GM12878 (cell line): Measurements from ENCODE around the gene NLRC5. TPM values are rescaled to one million over a fixed set of nuclear protein-coding genes. Genes with fewer than 3 reads are reported as not detected.

Source experiments
- ATAC-seq: fragments of 200-7000 bp; cut with Tn5 transposase; 3 replicates; pipeline ENCODE4 v1.9.1; 2020; ENCODE audit warnings: mild to moderate bottlenecking, moderate library complexity
- BruUV-seq: library from RNA; stranded (reverse); fragments of 400-500 nt; replicated peaks from 2 replicates; lab custom pipeline; 2021; lab: Mats Ljungman, UMichigan
- CTCF ChIA-PET: fragments of 300-600 bp; sonication (Branson Sonifier 250); formaldehyde crosslinking; extraction: SDS; loops from one replicate; lab custom pipeline; 2021; ENCODE audit warnings: inconsistent platforms; lab: Yijun Ruan, JAX
- POLR2A ChIA-PET: fragments of 350-600 bp; formaldehyde crosslinking; extraction: SDS; loops from one replicate; lab custom pipeline; 2021; ENCODE audit warnings: inconsistent platforms; lab: Charles Lee
- RAD21 ChIA-PET: fragments of 300-600 bp; sonication (Branson Sonifier 250); formaldehyde crosslinking; loops from one replicate; lab custom pipeline; 2023; ENCODE audit warnings: antibody characterized with exemption; ENCODE audit not compliant: unreplicated experiment; lab: Charles Lee
- SMC1A ChIA-PET: fragments of 300-600 bp; sonication (Branson Sonifier 250); formaldehyde crosslinking; loops from one replicate; lab custom pipeline; 2023; ENCODE audit not compliant: unreplicated experiment, uncharacterized antibody; lab: Charles Lee
- DNase-seq: peaks from one replicate; pipeline ENCODE4 v3.0.0-alpha.2; 2011; ENCODE audit warnings: low read depth, low spot score
- FAIRE-seq: peaks from 3 replicates; lab custom pipeline; 2011; peaks lifted over from hg19 to GRCh38; lab: Jason Lieb, UNC
- H2AFZ ChIP-seq: 2 replicates; pipeline ENCODE4 v1.6.0; 2011; ENCODE audit warnings: low read depth, low read length, control low read depth; ENCODE audit not compliant: control insufficient read depth
- H3K27ac ChIP-seq: 2 replicates; pipeline ENCODE4 v1.5.1; 2011; ENCODE audit warnings: control low read depth; ENCODE audit not compliant: control insufficient read depth, insufficient read depth
- H3K27me3 ChIP-seq, 2 experiments: replicated peaks in 1 of 2; 2 replicates each; pipeline versions ENCODE4 v1.6.0 to v1.6.1; 2011; ENCODE audit warnings: low read length in 1 of 2; ENCODE audit not compliant: control insufficient read depth in 2 of 2, insufficient read depth in 2 of 2
- H3K36me3 ChIP-seq, 2 experiments: 2 replicates each; pipeline ENCODE4 v1.5.1; 2011; ENCODE audit warnings: low read length in 1 of 2; ENCODE audit not compliant: control insufficient read depth in 2 of 2, insufficient read depth in 2 of 2
- H3K4me1 ChIP-seq: 2 replicates; pipeline ENCODE4 v1.6.1; 2011; ENCODE audit warnings: mild to moderate bottlenecking, low read length, moderate library complexity, mixed read lengths; ENCODE audit not compliant: control insufficient read depth, insufficient read depth
- H3K4me2 ChIP-seq: 2 replicates; pipeline ENCODE4 v1.6.0; 2011; ENCODE audit warnings: control low read depth; ENCODE audit not compliant: control insufficient read depth, insufficient read depth
- H3K4me3 ChIP-seq: fragments of 200-600 bp; sonication (generic); 2 replicates; pipeline ENCODE4 v1.5.1; 2016
- H3K79me2 ChIP-seq: 2 replicates; pipeline ENCODE4 v1.6.0; 2011; ENCODE audit warnings: low read length; ENCODE audit not compliant: control insufficient read depth, insufficient read depth
- H3K9ac ChIP-seq: 2 replicates; pipeline ENCODE4 v1.8.0; 2011; ENCODE audit warnings: low read length, control low read depth, mixed read lengths; ENCODE audit not compliant: control insufficient read depth, insufficient read depth
- H3K9me3 ChIP-seq: replicated peaks from 3 replicates; pipeline ENCODE4 v1.5.1; 2011; ENCODE audit warnings: mild to moderate bottlenecking, low read length; ENCODE audit not compliant: control insufficient read depth, insufficient read depth
- H4K20me1 ChIP-seq: 2 replicates; pipeline ENCODE4 v1.6.0; 2011; ENCODE audit not compliant: control insufficient read depth, insufficient read depth
- KAT2A ChIP-seq: conservative IDR thresholded peaks from 2 replicates; pipeline ENCODE4 v1.6.1; 2011; ENCODE audit warnings: low read depth, low read length; ENCODE audit not compliant: control insufficient read depth
- KLF5 ChIP-seq: fragments of 450-650 bp; IDR thresholded peaks from 2 replicates; pipeline ENCODE4 v1.6.1; 2014; ENCODE audit warnings: mild to moderate bottlenecking; ENCODE audit not compliant: partially characterized antibody
- MXI1 ChIP-seq: fragments of 150-350 bp; IDR thresholded peaks from 2 replicates; pipeline ENCODE4 v1.6.1; 2011; ENCODE audit warnings: low read depth, mild to moderate bottlenecking, inconsistent platforms, low read length, improper control_type of control experiment
- SP1 ChIP-seq: IDR thresholded peaks from one replicate; pipeline ENCODE4 v1.6.1; 2011; ENCODE audit warnings: low read depth, low read length
- ZBTB40 ChIP-seq: fragments of 450-650 bp; IDR thresholded peaks from 2 replicates; pipeline ENCODE4 v1.6.1; 2016; ENCODE audit warnings: mild to moderate bottlenecking, moderate library complexity, borderline replicate concordance
- WGBS: methylation state at CpG from one replicate; pipeline ENCODE4 v1.1.6; 2016; ENCODE audit warnings: low lambda C conversion rate; ENCODE audit not compliant: insufficient replicate concordance, insufficient coverage; ENCODE audit errors: missing lambda C conversion rate; 5-methylcytosine and 5-hydroxymethylcytosine counted together
- in situ Hi-C: fragments of 300-500 bp; cut with MboI; formaldehyde crosslinking; loops from 9 replicates; pipeline ENCODE4 v1.14.3; 2018; ENCODE audit warnings: mixed read lengths
- intact Hi-C: fragments of 100-400 bp; cut with micrococcal nuclease; formaldehyde crosslinking; loops from one replicate; pipeline ENCODE4 v1.14.2; 2022; ENCODE audit not compliant: unreplicated experiment
- polyA plus RNA-seq, 11 experiments: library from polyadenylated mRNA; depleted of rRNA in 4 of 11; unstranded in 6 of 11; stranded (reverse) in 5 of 11; fragments of >200 nt; fragmentation: Nextera tagmentation in 4 of 11; fragmentation: Illumina TruSeq in 1 of 11; extraction: Ambion mirVana in 4 of 11; extraction: Trizol in 1 of 11; gene quantifications; 1 replicate in 1 of 11; 2 replicates in 10 of 11; pipeline versions ENCODE4 v1.2.1 to v1.2.3, GENCODE V29; 2011 to 2016; ENCODE audit warnings: inconsistent platforms in 2 of 11, missing spikeins in 2 of 11, low read depth in 1 of 11
- total RNA-seq, 4 experiments: library from RNA; depleted of rRNA in 3 of 4; stranded (reverse); fragments of >200 nt in 3 of 4; fragmentation: Illumina TruSeq in 1 of 4; extraction: Trizol in 1 of 4; gene quantifications; 2 replicates each; pipeline versions ENCODE4 v1.2.1 to v1.2.3, GENCODE V29; 2013 to 2021
- TF ChIP-seq, protein P1 (sequence below): IDR thresholded peaks from 2 replicates; pipeline ENCODE4 v1.6.1; 2012; ENCODE audit warnings: low read length, inconsistent platforms
- TF ChIP-seq, protein P2 (sequence below): fragments of 450-650 bp; formaldehyde crosslinking; IDR thresholded peaks from 2 replicates; pipeline ENCODE4 v1.4.0; 2020; ENCODE audit warnings: mild to moderate bottlenecking, moderate library complexity
- TF ChIP-seq, protein P3 (sequence below): IDR thresholded peaks from 2 replicates; pipeline ENCODE4 v1.6.1; 2012; ENCODE audit warnings: low read depth, low read length, improper control_type of control experiment

NLRC5 gene
- total and polyA plus RNA-seq, 10 of the 15 experiments (the other 5 are each of a cell fraction or from before 2014, with no cell fraction given) = 13.1 to 105 (median 57.3) TPM

GRCh38 chr16:56977216-56977615 is 12.1 kb upstream of the NLRC5 start (continued):
- no peak for TF ChIP-seq KLF5
- TF ChIP-seq, protein P1, sequence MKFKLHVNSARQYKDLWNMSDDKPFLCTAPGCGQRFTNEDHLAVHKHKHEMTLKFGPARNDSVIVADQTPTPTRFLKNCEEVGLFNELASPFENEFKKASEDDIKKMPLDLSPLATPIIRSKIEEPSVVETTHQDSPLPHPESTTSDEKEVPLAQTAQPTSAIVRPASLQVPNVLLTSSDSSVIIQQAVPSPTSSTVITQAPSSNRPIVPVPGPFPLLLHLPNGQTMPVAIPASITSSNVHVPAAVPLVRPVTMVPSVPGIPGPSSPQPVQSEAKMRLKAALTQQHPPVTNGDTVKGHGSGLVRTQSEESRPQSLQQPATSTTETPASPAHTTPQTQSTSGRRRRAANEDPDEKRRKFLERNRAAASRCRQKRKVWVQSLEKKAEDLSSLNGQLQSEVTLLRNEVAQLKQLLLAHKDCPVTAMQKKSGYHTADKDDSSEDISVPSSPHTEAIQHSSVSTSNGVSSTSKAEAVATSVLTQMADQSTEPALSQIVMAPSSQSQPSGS = no peak
- TF ChIP-seq, protein P2, sequence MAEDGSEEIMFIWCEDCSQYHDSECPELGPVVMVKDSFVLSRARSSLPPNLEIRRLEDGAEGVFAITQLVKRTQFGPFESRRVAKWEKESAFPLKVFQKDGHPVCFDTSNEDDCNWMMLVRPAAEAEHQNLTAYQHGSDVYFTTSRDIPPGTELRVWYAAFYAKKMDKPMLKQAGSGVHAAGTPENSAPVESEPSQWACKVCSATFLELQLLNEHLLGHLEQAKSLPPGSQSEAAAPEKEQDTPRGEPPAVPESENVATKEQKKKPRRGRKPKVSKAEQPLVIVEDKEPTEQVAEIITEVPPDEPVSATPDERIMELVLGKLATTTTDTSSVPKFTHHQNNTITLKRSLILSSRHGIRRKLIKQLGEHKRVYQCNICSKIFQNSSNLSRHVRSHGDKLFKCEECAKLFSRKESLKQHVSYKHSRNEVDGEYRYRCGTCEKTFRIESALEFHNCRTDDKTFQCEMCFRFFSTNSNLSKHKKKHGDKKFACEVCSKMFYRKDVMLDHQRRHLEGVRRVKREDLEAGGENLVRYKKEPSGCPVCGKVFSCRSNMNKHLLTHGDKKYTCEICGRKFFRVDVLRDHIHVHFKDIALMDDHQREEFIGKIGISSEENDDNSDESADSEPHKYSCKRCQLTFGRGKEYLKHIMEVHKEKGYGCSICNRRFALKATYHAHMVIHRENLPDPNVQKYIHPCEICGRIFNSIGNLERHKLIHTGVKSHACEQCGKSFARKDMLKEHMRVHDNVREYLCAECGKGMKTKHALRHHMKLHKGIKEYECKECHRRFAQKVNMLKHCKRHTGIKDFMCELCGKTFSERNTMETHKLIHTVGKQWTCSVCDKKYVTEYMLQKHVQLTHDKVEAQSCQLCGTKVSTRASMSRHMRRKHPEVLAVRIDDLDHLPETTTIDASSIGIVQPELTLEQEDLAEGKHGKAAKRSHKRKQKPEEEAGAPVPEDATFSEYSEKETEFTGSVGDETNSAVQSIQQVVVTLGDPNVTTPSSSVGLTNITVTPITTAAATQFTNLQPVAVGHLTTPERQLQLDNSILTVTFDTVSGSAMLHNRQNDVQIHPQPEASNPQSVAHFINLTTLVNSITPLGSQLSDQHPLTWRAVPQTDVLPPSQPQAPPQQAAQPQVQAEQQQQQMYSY (CRISPR knock-in tag) = no peak

- Histone ChIP-seq H3K4me3 (no peak overlapping the region), H3K4me1 (peaks cover 54% of the 10 kb centered on the region), H4K20me1 (no peaks in the 10 kb centered on the region), H3K27me3 (no peaks in the 10 kb centered on the region), H3K9ac (no peak overlapping the region), H3K9me3 (no peaks in the 10 kb centered on the region), H3K79me2 (no peaks in the 10 kb centered on the region), H3K27ac (no peak overlapping the region), H3K4me2 (no peak overlapping the region), H3K36me3 (no peaks in the 10 kb centered on the region), H2AFZ (no peak overlapping the region)
- ChIA-PET CTCF (interaction anchor here (0.7 to 19.4 kb wide), 8 partner anchors 10 to 106 kb away, joined by 3 to 420 read pairs (median 4); partner anchors contain the start of genes CETP and NLRC5), POLR2A (interaction anchor here (2.9 to 17.6 kb wide), 5 partner anchors 6 to 64 kb away, joined by 10 to 343 read pairs (median 216); partner anchors contain the start of gene NLRC5), SMC1A (interaction anchor here (1.2 to 31.6 kb wide), 9 partner anchors 7 to 68 kb away, joined by 3 to 604 read pairs (median 10); partner anchors contain the start of genes CETP and NLRC5), RAD21 (interaction anchor here (1.5 to 22.4 kb wide), 4 partner anchors 10 to 63 kb away, joined by 6 to 473 read pairs (median 242); partner anchors contain the start of gene CETP)
- intact Hi-C loops = no loop called here
- DNase-seq = no peak
- in situ Hi-C loops = no loop called here
- no peak for FAIRE-seq
- ATAC-seq = no peak
- no TSS peak for BruUV-seq
- 83% methylated on average over 11 of the region's 11 CpGs for WGBS
- TF ChIP-seq KAT2A (no peak), ZBTB40 (no peak), SP1 (no peak), MXI1 (no peak)
- TF ChIP-seq, protein P3, sequence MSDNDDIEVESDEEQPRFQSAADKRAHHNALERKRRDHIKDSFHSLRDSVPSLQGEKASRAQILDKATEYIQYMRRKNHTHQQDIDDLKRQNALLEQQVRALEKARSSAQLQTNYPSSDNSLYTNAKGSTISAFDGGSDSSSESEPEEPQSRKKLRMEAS = no peak
These were observed 11.4 kb upstream of the NLRC5 start for GRCh38 chr16:56977823-56978430.
